SU-DHL-6 (cell line): ENCODE data around the gene SPINK4.

Experiments
- H2AFZ ChIP-seq: fragments of 200-600 bp; sonication (generic); 2 replicates; pipeline ENCODE4 v1.6.1; 2014; ENCODE audit warnings: low read depth, mild to moderate bottlenecking, moderate library complexity, mixed read lengths, antibody characterized with exemption, low read length; ENCODE audit not compliant: severe bottlenecking
- H3F3A ChIP-seq: fragments of 200-600 bp; shearing (Covaris generic); 2 replicates; pipeline ENCODE4 v1.6.0; 2016; ENCODE audit warnings: antibody characterized with exemption, mild to moderate bottlenecking; ENCODE audit not compliant: insufficient read depth
- H3K27ac ChIP-seq: fragments of 200-600 bp; sonication (generic); 2 replicates; pipeline ENCODE4 v1.5.1; 2016; ENCODE audit warnings: low read depth, mild to moderate bottlenecking, low read length, moderate library complexity, mixed read lengths
- H3K27me3 ChIP-seq: fragments of 200-600 bp; sonication (generic), shearing (Covaris generic); 2 replicates; pipeline ENCODE4 v1.6.0; 2014; ENCODE audit warnings: mild to moderate bottlenecking, low read length
- H3K36me3 ChIP-seq: fragments of 200-600 bp; sonication (generic); 2 replicates; pipeline ENCODE4 v1.6.1; 2014; ENCODE audit warnings: mild to moderate bottlenecking, low read length, mixed read lengths
- H3K4me2 ChIP-seq: fragments of 300-600, 200-600 bp; shearing (Covaris generic), sonication (generic); 2 replicates; pipeline ENCODE4 v1.6.0; 2014; ENCODE audit warnings: low read length, low read depth, mild to moderate bottlenecking; ENCODE audit not compliant: poor library complexity, severe bottlenecking
- H3K4me3 ChIP-seq: fragments of 200-600 bp; sonication (generic); 2 replicates; pipeline ENCODE4 v1.5.1; 2014; ENCODE audit warnings: antibody characterized with exemption, low read length, mild to moderate bottlenecking, mixed read lengths; ENCODE audit not compliant: insufficient read depth, poor library complexity, severe bottlenecking
- H3K79me2 ChIP-seq: fragments of 200-600 bp; sonication (generic); 2 replicates; pipeline ENCODE4 v1.6.1; 2014; ENCODE audit warnings: mild to moderate bottlenecking, low read length, moderate library complexity; ENCODE audit not compliant: insufficient read depth
- H3K9ac ChIP-seq: fragments of 200-600 bp; sonication (generic); 2 replicates; pipeline ENCODE4 v1.7.0; 2014; ENCODE audit warnings: mild to moderate bottlenecking, low read length
- H3K9me2 ChIP-seq: fragments of 200-600 bp; sonication (generic); replicated peaks from 2 replicates; pipeline ENCODE4 v1.6.1; 2014; ENCODE audit warnings: low read length; ENCODE audit not compliant: insufficient read depth
- H3K9me3 ChIP-seq: fragments of 200-600 bp; sonication (generic); 2 replicates; pipeline ENCODE4 v1.6.1; 2014; ENCODE audit warnings: low read length, mixed read lengths; ENCODE audit not compliant: insufficient read depth
- H4K20me1 ChIP-seq: fragments of 200-600 bp; sonication (generic); 2 replicates; pipeline ENCODE4 v1.6.1; 2014; ENCODE audit warnings: low read depth, mild to moderate bottlenecking, antibody characterized with exemption, low read length, moderate library complexity, mixed read lengths
- EZH2phosphoT487 ChIP-seq: fragments of 200-600 bp; sonication (generic), shearing (Covaris generic); conservative IDR thresholded peaks from 2 replicates; pipeline ENCODE4 v1.6.1; 2018; ENCODE audit warnings: mild to moderate bottlenecking, antibody characterized with exemption, low read length, moderate library complexity, mixed read lengths
- TF ChIP-seq, protein P1 (sequence below): fragments of 200-600 bp; sonication (generic); IDR thresholded peaks from one replicate; pipeline ENCODE4 v1.5.1; 2017; ENCODE audit warnings: antibody characterized with exemption, mild to moderate bottlenecking, low read length, moderate library complexity; ENCODE audit not compliant: insufficient read depth, poor library complexity, severe bottlenecking

SPINK4 gene

DNA sequence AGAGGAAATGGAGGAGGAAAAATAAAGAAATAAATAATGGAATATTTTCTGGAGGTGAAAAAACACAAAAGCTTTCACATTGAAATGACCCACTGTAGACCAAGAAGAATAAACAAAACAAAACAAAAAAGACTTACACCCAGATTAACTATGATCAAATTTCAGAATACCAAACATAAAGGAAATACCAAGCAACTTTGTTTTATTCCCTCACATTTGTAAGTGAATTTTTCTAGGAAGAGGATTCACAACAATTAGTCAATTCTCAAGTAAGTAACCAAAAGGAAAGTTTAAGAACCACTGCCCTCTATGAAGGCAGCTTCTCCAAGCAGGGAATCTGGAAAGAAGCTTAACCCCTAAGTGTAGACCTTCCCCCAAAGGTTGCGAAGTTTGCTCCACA lies 43.2 kb upstream of the SPINK4 start:
- Histone ChIP-seq H3K4me2 (no peak overlapping the region), H3K4me3 (no peak overlapping the region), H3F3A (no peaks in the 10 kb centered on the region), H3K27ac (no peak overlapping the region), H3K27me3 (0 out of 2 replicates have a peak, but pooled peaks cover 2% of the 10 kb centered on the region), H3K36me3 (no peaks in the 10 kb centered on the region), H3K79me2 (no peaks in the 10 kb centered on the region), H3K9me2 (no peaks in the 10 kb centered on the region), H4K20me1 (no peaks in the 10 kb centered on the region), H3K9me3 (no peaks in the 10 kb centered on the region), H2AFZ (no peak overlapping the region), H3K9ac (no peak overlapping the region)
- no peak for TF ChIP-seq EZH2phosphoT487
- TF ChIP-seq, protein P1, sequence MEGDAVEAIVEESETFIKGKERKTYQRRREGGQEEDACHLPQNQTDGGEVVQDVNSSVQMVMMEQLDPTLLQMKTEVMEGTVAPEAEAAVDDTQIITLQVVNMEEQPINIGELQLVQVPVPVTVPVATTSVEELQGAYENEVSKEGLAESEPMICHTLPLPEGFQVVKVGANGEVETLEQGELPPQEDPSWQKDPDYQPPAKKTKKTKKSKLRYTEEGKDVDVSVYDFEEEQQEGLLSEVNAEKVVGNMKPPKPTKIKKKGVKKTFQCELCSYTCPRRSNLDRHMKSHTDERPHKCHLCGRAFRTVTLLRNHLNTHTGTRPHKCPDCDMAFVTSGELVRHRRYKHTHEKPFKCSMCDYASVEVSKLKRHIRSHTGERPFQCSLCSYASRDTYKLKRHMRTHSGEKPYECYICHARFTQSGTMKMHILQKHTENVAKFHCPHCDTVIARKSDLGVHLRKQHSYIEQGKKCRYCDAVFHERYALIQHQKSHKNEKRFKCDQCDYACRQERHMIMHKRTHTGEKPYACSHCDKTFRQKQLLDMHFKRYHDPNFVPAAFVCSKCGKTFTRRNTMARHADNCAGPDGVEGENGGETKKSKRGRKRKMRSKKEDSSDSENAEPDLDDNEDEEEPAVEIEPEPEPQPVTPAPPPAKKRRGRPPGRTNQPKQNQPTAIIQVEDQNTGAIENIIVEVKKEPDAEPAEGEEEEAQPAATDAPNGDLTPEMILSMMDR, result no peak

- Histone ChIP-seq H3K36me3 (no peaks in the 10 kb centered on the region), H2AFZ (no peak overlapping the region), H3K27me3 (0 out of 2 replicates have a peak, but pooled peaks cover 2% of the 10 kb centered on the region), H3K9me3 (no peaks in the 10 kb centered on the region), H3K4me2 (no peak overlapping the region), H3F3A (no peaks in the 10 kb centered on the region), H3K4me3 (no peak overlapping the region), H3K79me2 (no peaks in the 10 kb centered on the region), H3K9me2 (no peaks in the 10 kb centered on the region), H4K20me1 (no peaks in the 10 kb centered on the region), H3K27ac (no peak overlapping the region), H3K9ac (no peak overlapping the region)
- TF ChIP-seq, protein P1, result no peak
- no peak for TF ChIP-seq EZH2phosphoT487
These were observed 42.5 kb upstream of the SPINK4 start for GRCh38 chr9:33197279-33198152.

DNA sequence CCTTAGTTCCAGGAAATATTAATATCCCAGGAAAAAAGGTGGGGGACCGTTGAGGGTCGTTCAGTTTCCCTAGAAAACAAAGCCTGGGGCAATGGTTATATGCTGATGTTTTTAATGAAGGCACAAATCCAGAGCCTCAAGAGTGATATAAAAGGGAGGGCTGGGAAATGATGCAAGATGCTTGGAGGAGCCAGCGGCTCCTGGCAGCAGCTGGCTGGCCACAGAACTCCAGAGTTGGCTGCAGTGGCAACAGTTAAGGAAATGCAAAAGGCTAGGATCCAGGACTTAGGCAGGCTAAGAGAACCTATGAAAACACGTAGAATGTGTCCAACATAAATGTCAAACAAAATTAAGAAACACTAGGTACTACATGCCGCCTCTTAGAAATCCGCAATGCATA lies 41.8 kb upstream of the SPINK4 start:
- H3K36me3 ChIP-seq, result no peaks in the 10 kb centered on the region
- H3F3A ChIP-seq, result no peaks in the 10 kb centered on the region
- no peak overlapping the region for H2AFZ ChIP-seq
- H3K27me3 ChIP-seq, result 0 out of 2 replicates have a peak, but pooled peaks cover 2% of the 10 kb centered on the region
- no peaks in the 10 kb centered on the region for H3K79me2 ChIP-seq
- TF ChIP-seq, protein P1, result no peak
- no peak for TF ChIP-seq EZH2phosphoT487
- no peak overlapping the region for H3K4me3 ChIP-seq
- no peaks in the 10 kb centered on the region for H4K20me1 ChIP-seq
- H3K27ac ChIP-seq, result no peak overlapping the region
- H3K4me2 ChIP-seq, result no peak overlapping the region
- no peak overlapping the region for H3K9ac ChIP-seq
- no peaks in the 10 kb centered on the region for H3K9me3 ChIP-seq
- no peaks in the 10 kb centered on the region for H3K9me2 ChIP-seq
